Right atrium auricular region (tissue), 2 donors: Measurements from ENCODE around the gene CADPS. TPM values are rescaled to one million over a fixed set of nuclear protein-coding genes. Genes with fewer than 3 reads are reported as not detected.

ENCODE experiments used
- DNase-seq: peaks from one replicate; pipeline ENCODE4 v3.0.0-alpha.2; 2019; ENCODE audit warnings: low spot score
- H3K27ac ChIP-seq, 2 donors: fragments of 200-600 bp; sonication (generic); 1 replicate in 1 of 2; 2 replicates in 1 of 2; pipeline ENCODE4 v1.5.1; 2016 to 2019
- H3K27me3 ChIP-seq, 2 donors: fragments of 200-600 bp; sonication (generic); one replicate each; pipeline versions ENCODE4 v1.5.1 to v1.6.0; 2017 to 2019
- H3K36me3 ChIP-seq: fragments of 200-600 bp; sonication (generic); one replicate; pipeline ENCODE4 v1.5.1; 2016
- H3K4me1 ChIP-seq, 2 donors: fragments of 200-600 bp; sonication (generic); one replicate each; pipeline versions ENCODE4 v1.5.1 to v1.6.0; 2017 to 2019
- H3K4me3 ChIP-seq, 2 donors: fragments of 200-600 bp; sonication (generic); 1 replicate in 1 of 2; 2 replicates in 1 of 2; pipeline ENCODE4 v1.5.1; 2017 to 2019; ENCODE audit warnings: mild to moderate bottlenecking in 1 of 2, moderate library complexity in 1 of 2
- H3K9me3 ChIP-seq, 2 donors: fragments of 200-600 bp; sonication (generic); one replicate each; pipeline ENCODE4 v1.5.1; 2019
- total RNA-seq, 2 donors: library from RNA; depleted of rRNA; stranded (reverse); fragments of >200 nt; gene quantifications; one replicate each; pipeline ENCODE4 v1.1.0, GENCODE V29; 2016
- TF ChIP-seq, protein P1 (sequence below), 2 donors: fragments of 200-600 bp; sonication (generic); IDR thresholded peaks; one replicate each; pipeline ENCODE4 v1.5.1; 2019; ENCODE audit warnings: antibody characterized with exemption in 2 of 2

The CADPS gene
- total RNA-seq, 2 donors from 2014 or later, result 16.1 to 48.2 TPM

DNA sequence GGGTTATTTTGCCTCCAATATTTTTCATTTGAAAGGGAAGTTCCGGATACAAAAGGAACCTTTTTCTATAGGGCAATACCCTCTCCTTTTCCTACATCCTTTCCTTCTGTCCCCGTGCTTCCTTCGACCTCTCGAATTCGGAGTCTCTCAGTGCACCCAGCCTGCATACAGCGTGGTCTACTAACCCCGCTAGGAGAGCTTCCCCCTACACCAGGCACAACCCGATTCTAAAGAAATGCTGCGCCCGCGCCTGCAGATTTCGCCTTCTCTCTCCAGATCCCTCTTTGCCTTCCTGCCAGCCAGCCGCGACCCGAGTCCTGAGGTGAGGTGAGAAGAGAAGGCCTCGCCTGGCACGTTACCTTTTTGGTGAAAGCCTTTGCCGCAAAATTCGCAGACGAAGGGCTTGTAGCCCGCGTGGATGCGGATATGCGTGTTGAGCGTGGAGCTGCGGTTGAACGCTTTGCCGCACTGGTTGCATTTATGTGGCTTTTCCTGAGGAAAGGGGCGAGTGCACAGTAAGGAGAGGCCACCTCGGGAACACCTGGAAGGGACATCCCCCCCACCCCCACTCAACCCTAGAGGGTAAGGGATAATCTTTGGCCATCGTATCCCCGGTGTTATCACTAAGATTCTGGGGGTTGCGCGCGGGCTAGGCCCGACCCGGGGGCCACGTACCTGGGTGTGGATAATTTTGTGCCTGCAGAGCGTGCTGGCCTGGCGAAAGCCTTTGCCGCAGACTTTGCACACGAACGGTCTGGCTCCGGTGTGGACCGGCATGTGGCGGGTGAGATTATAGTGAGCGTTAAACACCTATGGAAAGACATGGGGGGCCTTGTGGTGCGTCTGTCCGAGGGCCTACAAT is 504.1 kb downstream of the CADPS start:
- TF ChIP-seq, protein P1, sequence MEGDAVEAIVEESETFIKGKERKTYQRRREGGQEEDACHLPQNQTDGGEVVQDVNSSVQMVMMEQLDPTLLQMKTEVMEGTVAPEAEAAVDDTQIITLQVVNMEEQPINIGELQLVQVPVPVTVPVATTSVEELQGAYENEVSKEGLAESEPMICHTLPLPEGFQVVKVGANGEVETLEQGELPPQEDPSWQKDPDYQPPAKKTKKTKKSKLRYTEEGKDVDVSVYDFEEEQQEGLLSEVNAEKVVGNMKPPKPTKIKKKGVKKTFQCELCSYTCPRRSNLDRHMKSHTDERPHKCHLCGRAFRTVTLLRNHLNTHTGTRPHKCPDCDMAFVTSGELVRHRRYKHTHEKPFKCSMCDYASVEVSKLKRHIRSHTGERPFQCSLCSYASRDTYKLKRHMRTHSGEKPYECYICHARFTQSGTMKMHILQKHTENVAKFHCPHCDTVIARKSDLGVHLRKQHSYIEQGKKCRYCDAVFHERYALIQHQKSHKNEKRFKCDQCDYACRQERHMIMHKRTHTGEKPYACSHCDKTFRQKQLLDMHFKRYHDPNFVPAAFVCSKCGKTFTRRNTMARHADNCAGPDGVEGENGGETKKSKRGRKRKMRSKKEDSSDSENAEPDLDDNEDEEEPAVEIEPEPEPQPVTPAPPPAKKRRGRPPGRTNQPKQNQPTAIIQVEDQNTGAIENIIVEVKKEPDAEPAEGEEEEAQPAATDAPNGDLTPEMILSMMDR (IDR thresholded peaks at IDR 0.05), result no peak
- H3K27ac ChIP-seq, result no peak overlapping the region
- H3K9me3 ChIP-seq, result no peaks in the 10 kb centered on the region
- DNase-seq, result no peak
- no peaks in the 10 kb centered on the region for H3K36me3 ChIP-seq
- peaks cover 0 to 70% of the 10 kb centered on the region in 2 donors for H3K4me1 ChIP-seq
- H3K4me3 ChIP-seq, result no peak overlapping the region
- peaks cover 60 to 65% of the 10 kb centered on the region in 2 donors for H3K27me3 ChIP-seq

DNA sequence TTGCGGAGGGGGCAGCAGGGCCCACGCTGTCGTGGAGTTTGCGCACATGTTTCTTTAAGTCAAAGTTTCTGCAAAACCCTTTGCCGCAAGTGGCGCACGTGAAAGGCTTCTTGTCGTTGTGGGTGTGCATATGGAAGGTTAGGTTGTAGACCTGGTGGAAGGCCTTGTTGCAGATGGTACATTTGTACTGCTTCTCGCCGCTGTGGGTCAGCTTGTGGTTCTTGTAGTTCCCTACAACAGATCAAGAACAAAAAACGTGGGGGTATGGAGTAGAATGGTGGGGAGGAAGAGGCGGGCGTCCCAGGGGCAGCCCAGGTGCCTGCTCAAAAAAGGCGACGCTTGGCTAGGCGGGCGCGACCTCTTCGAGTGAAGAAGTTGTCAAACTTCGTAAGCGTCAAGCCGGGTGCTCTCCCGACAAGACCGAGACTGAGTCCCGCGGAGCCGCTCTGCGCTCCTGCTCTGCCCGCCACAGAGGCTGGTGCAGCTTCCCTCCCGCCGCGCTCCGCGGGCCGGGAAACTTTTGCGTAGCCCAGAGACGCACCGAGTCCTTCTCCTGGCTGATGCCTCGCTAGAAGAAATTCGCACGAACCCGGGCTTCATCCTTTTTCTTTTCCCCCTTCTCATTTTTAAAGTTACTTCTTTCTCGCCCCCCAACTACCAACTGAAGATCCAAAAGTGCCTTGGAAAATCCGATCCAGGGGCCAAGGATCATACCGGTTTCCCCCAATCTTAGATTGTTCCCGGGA is 504.9 kb downstream of the CADPS start:
- peaks cover 59 to 60% of the 10 kb centered on the region in 2 donors for H3K27me3 ChIP-seq
- no peak overlapping the region for H3K27ac ChIP-seq
- no peak for DNase-seq
- no peak overlapping the region for H3K4me3 ChIP-seq
- no peaks in the 10 kb centered on the region for H3K36me3 ChIP-seq
- TF ChIP-seq, protein P1 (IDR thresholded peaks at IDR 0.05), result no peak
- no peaks in the 10 kb centered on the region for H3K9me3 ChIP-seq
- H3K4me1 ChIP-seq, result peaks cover 0 to 70% of the 10 kb centered on the region in 2 donors

DNA sequence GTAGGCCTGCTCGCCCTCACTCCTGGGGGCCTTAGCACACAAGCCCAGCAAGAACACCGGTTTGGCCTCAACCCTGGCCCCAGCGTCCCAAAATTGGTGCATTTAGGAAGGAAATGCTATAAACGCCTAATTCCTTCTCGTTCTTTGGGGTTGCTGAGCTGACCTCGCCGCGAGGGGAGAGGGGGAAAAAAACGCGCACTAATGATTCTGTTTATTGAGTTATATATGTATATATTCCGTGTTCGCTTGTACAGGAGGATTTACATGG is 505.8 kb downstream of the CADPS start:
- no peak overlapping the region for H3K27ac ChIP-seq
- DNase-seq, result no peak
- peaks cover 0 to 65% of the 10 kb centered on the region in 2 donors for H3K4me1 ChIP-seq
- H3K4me3 ChIP-seq, result peak overlapping the region in 1 of 2 donors; percentile 21
- no peaks in the 10 kb centered on the region for H3K9me3 ChIP-seq
- peaks cover 53 to 60% of the 10 kb centered on the region in 2 donors for H3K27me3 ChIP-seq
- no peaks in the 10 kb centered on the region for H3K36me3 ChIP-seq
- TF ChIP-seq, protein P1 (IDR thresholded peaks at IDR 0.05), result no peak

DNA sequence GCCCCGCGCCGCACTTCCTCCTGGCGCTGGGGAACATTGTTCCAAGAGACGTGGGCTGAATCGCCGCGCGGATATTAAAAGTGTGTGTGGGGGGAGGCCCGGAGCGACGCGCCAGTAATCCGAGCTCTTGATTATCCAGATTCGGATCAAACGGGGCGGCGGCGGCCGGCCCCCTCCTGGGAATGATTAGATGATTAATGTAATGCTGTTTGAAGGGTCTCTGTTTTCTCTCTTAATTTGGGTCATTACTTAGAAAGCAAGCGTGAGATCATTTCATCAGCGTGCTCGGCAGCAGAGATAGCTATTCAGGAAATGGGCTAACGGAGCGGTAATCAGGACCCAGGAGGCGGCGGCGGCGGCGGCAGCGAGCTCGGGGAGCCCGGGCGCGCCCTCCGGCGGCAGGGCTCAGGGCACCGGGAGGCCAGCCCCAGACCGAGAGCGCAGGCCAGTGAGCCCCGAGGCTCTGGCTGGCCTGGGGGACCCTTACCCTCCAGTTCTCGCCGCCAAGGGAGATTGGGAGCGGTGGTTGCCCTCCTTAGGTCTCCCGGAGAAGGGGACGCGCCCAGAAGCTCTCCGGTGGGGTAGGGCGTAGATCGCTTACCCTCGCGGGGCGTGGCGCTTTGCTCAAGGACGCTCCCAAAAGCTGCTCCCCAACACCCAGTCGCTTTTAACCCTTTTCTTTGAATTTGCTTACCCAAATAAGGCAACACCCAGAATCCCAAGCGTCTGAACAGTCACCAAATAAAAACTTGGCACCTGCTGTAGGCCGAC is 506.3 kb downstream of the CADPS start:
- no peaks in the 10 kb centered on the region for H3K9me3 ChIP-seq
- peak overlapping the region in 1 of 2 donors; percentile 21 for H3K4me3 ChIP-seq
- no peak overlapping the region for H3K27ac ChIP-seq
- H3K27me3 ChIP-seq, result peaks cover 50 to 60% of the 10 kb centered on the region in 2 donors
- peaks cover 0 to 60% of the 10 kb centered on the region in 2 donors for H3K4me1 ChIP-seq
- no peak for DNase-seq
- H3K36me3 ChIP-seq, result no peaks in the 10 kb centered on the region
- TF ChIP-seq, protein P1 (IDR thresholded peaks at IDR 0.05), result no peak

DNA sequence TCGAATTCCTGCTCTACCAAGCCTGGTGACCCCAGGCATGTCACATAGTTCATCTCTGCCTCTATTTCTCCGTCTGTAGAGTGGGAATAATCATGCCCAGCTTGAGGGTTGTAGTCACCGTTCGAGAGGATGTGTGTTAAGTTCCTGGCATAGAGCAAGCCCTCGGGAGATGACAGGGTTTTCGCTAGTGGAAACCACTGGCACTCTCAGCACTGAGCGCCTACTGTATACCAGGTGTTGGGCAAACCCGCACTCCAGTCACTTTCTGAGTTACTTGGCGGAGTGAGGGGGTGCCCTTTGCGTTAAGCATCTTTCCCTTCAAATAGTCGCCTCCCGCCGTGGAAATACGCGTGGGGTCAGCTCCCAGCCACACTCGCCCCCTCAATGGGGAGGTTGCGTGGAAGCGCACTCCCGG is 506.9 kb downstream of the CADPS start:
- Histone ChIP-seq H3K4me3 (peak overlapping the region in 1 of 2 donors; percentile 21), H3K4me1 (peaks cover 0 to 54% of the 10 kb centered on the region in 2 donors), H3K36me3 (no peaks in the 10 kb centered on the region), H3K27me3 (peaks cover 45 to 55% of the 10 kb centered on the region in 2 donors), H3K27ac (no peak overlapping the region), H3K9me3 (no peaks in the 10 kb centered on the region)
- DNase-seq, result no peak
- TF ChIP-seq, protein P1 (IDR thresholded peaks at IDR 0.05), result no peak
